NCI-H1694 (cell line): Measurements from ENCODE around the gene TMEM170A.

Experiments
- DNase-seq: peaks from one replicate; lab custom pipeline; 2025; lab: John Stamatoyannopoulos, UW

The TMEM170A gene

GRCh38 chr16:75401691-75402090, 62.8 kb downstream of the TMEM170A start:
- no peak for DNase-seq

- DNase-seq, result no peak
Observed at GRCh38 chr16:75398333-75398732, 66.2 kb downstream of the TMEM170A start.

GRCh38 chr16:75394941-75395340, 69.5 kb downstream of the TMEM170A start:
- DNase-seq, result no peak
